OCI-LY7 (cell line): ENCODE measurements around the gene MGAT5B. TPM values are rescaled to one million over a fixed set of nuclear protein-coding genes. Genes with fewer than 3 reads are reported as not detected.

Experiments
- BruUV-seq: library from RNA; stranded (reverse); fragments of 400-500 nt; replicated peaks from 2 replicates; lab custom pipeline; 2021; lab: Mats Ljungman, UMichigan
- CTCF ChIA-PET: fragments of 300-600 bp; sonication (Branson Sonifier 250); formaldehyde crosslinking; loops from one replicate; lab custom pipeline; 2022; ENCODE audit warnings: antibody characterized with exemption; ENCODE audit not compliant: unreplicated experiment; lab: Charles Lee
- POLR2A ChIA-PET: fragments of 300-600 bp; sonication (Branson Sonifier 250); formaldehyde crosslinking; loops from one replicate; lab custom pipeline; 2022; ENCODE audit warnings: antibody characterized with exemption; lab: Charles Lee
- DNase-seq: peaks from one replicate; pipeline ENCODE4 v3.0.0-alpha.2; 2015; ENCODE audit warnings: low spot score
- H2AFZ ChIP-seq: fragments of 200-600 bp; sonication (generic), shearing (Covaris generic); 2 replicates; pipeline ENCODE4 v1.6.1; 2014; ENCODE audit warnings: mild to moderate bottlenecking, antibody characterized with exemption, low read length, moderate library complexity
- H3K27ac ChIP-seq: fragments of 200-600 bp; sonication (generic); 2 replicates; pipeline ENCODE4 v1.5.1; 2014; ENCODE audit warnings: mixed run types, low read depth, mild to moderate bottlenecking, moderate library complexity, low read length, inconsistent platforms; ENCODE audit not compliant: poor library complexity, severe bottlenecking
- H3K36me3 ChIP-seq: fragments of 200-600 bp; sonication (generic); 2 replicates; pipeline ENCODE4 v1.6.1; 2014; ENCODE audit warnings: mild to moderate bottlenecking, antibody characterized with exemption, low read length, moderate library complexity, mixed read lengths; ENCODE audit not compliant: insufficient read depth
- H3K4me1 ChIP-seq: fragments of 200-600 bp; sonication (generic); 2 replicates; pipeline ENCODE4 v1.5.1; 2014; ENCODE audit warnings: mild to moderate bottlenecking, low read length; ENCODE audit not compliant: insufficient read depth, poor library complexity, severe bottlenecking
- H3K4me2 ChIP-seq: fragments of 200-600 bp; sonication (generic); 2 replicates; pipeline ENCODE4 v1.6.1; 2014; ENCODE audit warnings: mild to moderate bottlenecking, low read length
- H3K4me3 ChIP-seq: fragments of 200-600 bp; sonication (generic); 2 replicates; pipeline ENCODE4 v1.5.1; 2014; ENCODE audit warnings: mild to moderate bottlenecking, low read depth, low read length; ENCODE audit not compliant: poor library complexity, severe bottlenecking
- H3K79me2 ChIP-seq: fragments of 200-600 bp; sonication (generic); 2 replicates; pipeline ENCODE4 v1.6.1; 2016; ENCODE audit warnings: low read depth, mild to moderate bottlenecking, low read length, moderate library complexity, mixed read lengths; ENCODE audit not compliant: insufficient read depth
- H3K9me2 ChIP-seq: fragments of 200-600 bp; sonication (generic); 2 replicates; pipeline ENCODE4 v1.6.1; 2016; ENCODE audit warnings: mild to moderate bottlenecking, low read length, mixed read lengths; ENCODE audit not compliant: insufficient read depth
- H3K9me3 ChIP-seq: fragments of 200-600 bp; sonication (generic); 2 replicates; pipeline ENCODE4 v1.6.1; 2014; ENCODE audit warnings: mild to moderate bottlenecking, mixed run types, low read length, mixed read lengths
- H4K20me1 ChIP-seq: fragments of 200-600 bp; sonication (generic); 2 replicates; pipeline ENCODE4 v1.6.1; 2014; ENCODE audit warnings: mild to moderate bottlenecking, antibody characterized with exemption, low read length, moderate library complexity, mixed read lengths; ENCODE audit not compliant: insufficient read depth
- EZH2phosphoT487 ChIP-seq: fragments of 200-600 bp; sonication (generic); IDR thresholded peaks from 2 replicates; pipeline ENCODE4 v1.6.1; 2018; ENCODE audit warnings: low read depth, borderline replicate concordance, mild to moderate bottlenecking, mixed run types, antibody characterized with exemption, low read length, moderate library complexity, mixed read lengths
- intact Hi-C: fragments of 100-400 bp; cut with micrococcal nuclease; formaldehyde crosslinking; loops from one replicate; pipeline ENCODE4 v1.10.0; 2022; ENCODE audit not compliant: unreplicated experiment
- total RNA-seq, 2 experiments: library from RNA; depleted of rRNA in 1 of 2; stranded (reverse); fragments of >200 nt in 1 of 2; shearing (Covaris generic) in 1 of 2; gene quantifications; 2 replicates each; pipeline ENCODE4 v1.2.3, GENCODE V29; 2014 to 2022
- TF ChIP-seq, protein P1 (sequence below): fragments of 200-600 bp; sonication (generic); conservative IDR thresholded peaks from 2 replicates; pipeline ENCODE4 v1.5.1; 2014; ENCODE audit warnings: mild to moderate bottlenecking, antibody characterized with exemption, low read length, moderate library complexity, mixed read lengths

Gene MGAT5B
- total RNA-seq, 2 experiments from 2014 or later: 1.4 to 2.5 TPM

DNA sequence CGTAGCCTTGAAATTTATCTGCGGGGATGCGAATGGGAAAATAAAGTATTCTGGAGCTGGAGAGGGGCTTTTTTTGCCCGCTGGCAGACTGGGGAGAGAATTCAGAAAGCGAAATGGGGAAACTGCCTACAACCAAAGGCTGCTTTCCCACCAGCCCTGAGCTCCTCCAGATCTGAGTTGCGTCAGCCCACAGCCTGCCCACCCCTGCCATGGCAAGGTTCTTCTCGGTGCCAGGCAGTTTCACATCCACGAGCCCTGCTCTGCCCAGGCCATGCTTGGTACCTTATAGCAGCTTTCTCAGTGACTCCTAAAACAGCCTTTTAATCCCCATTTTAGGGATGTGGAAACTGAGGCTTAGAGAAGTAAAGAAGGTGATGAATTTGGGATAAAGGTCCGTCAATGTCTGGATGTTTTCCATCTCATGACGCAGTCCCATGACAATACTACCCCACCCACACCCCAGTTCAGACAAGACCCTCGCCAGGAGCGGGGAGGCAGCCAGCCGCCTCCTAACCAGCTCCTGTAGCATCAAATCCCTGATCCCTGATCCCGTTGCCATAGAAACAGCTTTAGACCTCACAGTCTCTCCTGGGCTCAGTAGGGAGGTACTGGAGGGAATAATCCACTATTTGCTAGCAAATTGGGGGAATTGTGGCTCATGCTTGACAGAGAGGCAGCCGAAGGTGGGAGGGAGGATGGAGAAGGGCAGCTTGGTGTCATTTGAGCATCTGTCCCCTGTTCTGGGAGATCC, 113.5 kb downstream of the MGAT5B start:
- no peak overlapping the region for H3K27ac ChIP-seq
- POLR2A ChIA-PET: interaction anchor here (0.6 to 1.1 kb wide), 3 partner anchors 13 to 230 kb away, joined by 3 to 4 read pairs (median 3); no protein-coding TSS in a partner anchor

DNA sequence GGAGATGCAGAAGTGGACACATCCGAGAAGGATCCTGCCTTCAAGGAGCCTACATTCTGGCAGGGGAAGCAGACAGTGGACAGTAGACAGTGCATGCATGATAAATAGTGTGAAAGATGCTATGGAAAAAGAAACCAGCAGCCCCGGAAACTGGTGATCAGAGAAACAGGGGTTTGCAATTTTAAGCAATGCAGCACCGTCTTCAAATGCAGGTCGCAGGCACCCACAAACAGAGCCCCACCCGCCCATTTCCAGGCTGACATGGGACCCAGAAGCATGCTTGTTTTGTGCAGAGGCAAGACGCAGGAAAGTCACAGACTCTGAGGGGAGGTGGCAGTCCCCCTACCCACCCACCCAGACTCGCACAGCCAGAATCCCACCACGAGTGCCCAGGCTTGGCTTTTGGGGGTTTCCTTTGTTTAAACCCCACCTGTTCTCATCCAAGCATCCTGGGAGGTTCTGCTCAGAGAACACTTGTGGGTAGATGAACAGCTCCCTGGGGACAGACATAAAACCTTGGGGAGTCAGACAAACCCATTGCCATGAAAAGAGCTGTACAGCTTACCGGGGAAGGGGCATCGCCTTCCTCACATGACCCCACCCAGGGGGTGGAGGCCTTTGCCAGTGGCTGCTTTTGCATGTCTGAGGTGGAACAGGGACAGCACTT, 114.3 kb downstream of the MGAT5B start:
- no TSS peak for BruUV-seq
- peak overlapping the region; percentile 69; the same call in 1 of the 2 replicates for H2AFZ ChIP-seq
- H3K79me2 ChIP-seq: no peaks in the 10 kb centered on the region
- intact Hi-C loops: no loop called here
- no peak overlapping the region for H3K4me3 ChIP-seq
- no peaks in the 10 kb centered on the region for H3K9me2 ChIP-seq
- peaks cover 17% of the 10 kb centered on the region for H3K9me3 ChIP-seq
- H3K4me2 ChIP-seq: peak overlapping the region; percentile 31
- no peaks in the 10 kb centered on the region; the same call in 1 of the 2 replicates for H3K36me3 ChIP-seq
- TF ChIP-seq EZH2phosphoT487: no peak
- ChIA-PET CTCF (no interaction called here), POLR2A (interaction anchor here (0.5 to 1.9 kb wide), 5 partner anchors 14 to 231 kb away, joined by 3 to 5 read pairs (median 3); no protein-coding TSS in a partner anchor)
- H4K20me1 ChIP-seq: no peaks in the 10 kb centered on the region
- DNase-seq: peak; percentile 52
- peaks cover 26% of the 10 kb centered on the region for H3K4me1 ChIP-seq
- H3K27ac ChIP-seq: no peak overlapping the region

More for the DNA sequence above, 113.5 kb downstream of the MGAT5B start:
- DNase-seq: no peak
- TF ChIP-seq, protein P1, sequence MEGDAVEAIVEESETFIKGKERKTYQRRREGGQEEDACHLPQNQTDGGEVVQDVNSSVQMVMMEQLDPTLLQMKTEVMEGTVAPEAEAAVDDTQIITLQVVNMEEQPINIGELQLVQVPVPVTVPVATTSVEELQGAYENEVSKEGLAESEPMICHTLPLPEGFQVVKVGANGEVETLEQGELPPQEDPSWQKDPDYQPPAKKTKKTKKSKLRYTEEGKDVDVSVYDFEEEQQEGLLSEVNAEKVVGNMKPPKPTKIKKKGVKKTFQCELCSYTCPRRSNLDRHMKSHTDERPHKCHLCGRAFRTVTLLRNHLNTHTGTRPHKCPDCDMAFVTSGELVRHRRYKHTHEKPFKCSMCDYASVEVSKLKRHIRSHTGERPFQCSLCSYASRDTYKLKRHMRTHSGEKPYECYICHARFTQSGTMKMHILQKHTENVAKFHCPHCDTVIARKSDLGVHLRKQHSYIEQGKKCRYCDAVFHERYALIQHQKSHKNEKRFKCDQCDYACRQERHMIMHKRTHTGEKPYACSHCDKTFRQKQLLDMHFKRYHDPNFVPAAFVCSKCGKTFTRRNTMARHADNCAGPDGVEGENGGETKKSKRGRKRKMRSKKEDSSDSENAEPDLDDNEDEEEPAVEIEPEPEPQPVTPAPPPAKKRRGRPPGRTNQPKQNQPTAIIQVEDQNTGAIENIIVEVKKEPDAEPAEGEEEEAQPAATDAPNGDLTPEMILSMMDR: no peak
- no peak for TF ChIP-seq EZH2phosphoT487
- H3K9me2 ChIP-seq: no peaks in the 10 kb centered on the region
- H3K4me2 ChIP-seq: no peak overlapping the region
- H3K36me3 ChIP-seq: no peaks in the 10 kb centered on the region; the same call in 1 of the 2 replicates
- intact Hi-C loops: no loop called here
- H3K79me2 ChIP-seq: no peaks in the 10 kb centered on the region
- peaks cover 26% of the 10 kb centered on the region for H3K4me1 ChIP-seq
- no TSS peak for BruUV-seq
- H2AFZ ChIP-seq: no peak overlapping the region
- H4K20me1 ChIP-seq: no peaks in the 10 kb centered on the region
- CTCF ChIA-PET: no interaction called here
- H3K9me3 ChIP-seq: peaks cover 25% of the 10 kb centered on the region
- no peak overlapping the region for H3K4me3 ChIP-seq

GRCh38 chr17:76983075-76983775, 115.0 kb downstream of the MGAT5B start:
- no peak for DNase-seq
- Histone ChIP-seq H3K79me2 (no peaks in the 10 kb centered on the region), H3K4me2 (peak overlapping the region; percentile 31), H3K9me2 (no peaks in the 10 kb centered on the region), H3K9me3 (peaks cover 10% of the 10 kb centered on the region), H3K4me1 (peaks cover 26% of the 10 kb centered on the region), H3K4me3 (no peak overlapping the region), H3K27ac (no peak overlapping the region), H4K20me1 (no peaks in the 10 kb centered on the region), H3K36me3 (no peaks in the 10 kb centered on the region; the same call in 1 of the 2 replicates), H2AFZ (peak overlapping the region; percentile 69)
- no peak for TF ChIP-seq EZH2phosphoT487
- CTCF ChIA-PET: no interaction called here
- intact Hi-C loops: no loop called here
- POLR2A ChIA-PET: interaction anchor here (0.5 to 1.9 kb wide), 5 partner anchors 13 to 83 kb away, joined by 3 to 5 read pairs (median 4); no protein-coding TSS in a partner anchor
- no TSS peak for BruUV-seq
